IMR-90 (cell line): ENCODE results near the gene RBFOX1. TPM values are rescaled to one million over a fixed set of nuclear protein-coding genes. Genes with fewer than 3 reads are reported as not detected.

Source experiments
- ATAC-seq: fragments of 200-7000 bp; cut with Tn5 transposase; 2 replicates; pipeline ENCODE4 v1.9.1; 2020; ENCODE audit warnings: low read depth, mild to moderate bottlenecking, moderate library complexity
- BruUV-seq: library from RNA; stranded (reverse); fragments of 400-500 nt; replicated peaks from 2 replicates; lab custom pipeline; 2021; lab: Mats Ljungman, UMichigan
- CTCF ChIA-PET: fragments of 300-600 bp; formaldehyde crosslinking; extraction: SDS; loops from one replicate; lab custom pipeline; 2021; ENCODE audit warnings: antibody characterized with exemption; lab: Yijun Ruan, JAX
- POLR2A ChIA-PET: fragments of 300-600 bp; sonication (Branson Sonifier 250); formaldehyde crosslinking; loops from one replicate; lab custom pipeline; 2022; ENCODE audit warnings: antibody characterized with exemption; ENCODE audit not compliant: unreplicated experiment; lab: Charles Lee
- DNase-seq: peaks from one replicate; pipeline ENCODE4 v3.0.0; 2013
- H2AFZ ChIP-seq: replicated peaks from 2 replicates; pipeline ENCODE3; 2013; ENCODE audit warnings: low read length, mild to moderate bottlenecking; ENCODE audit not compliant: poor library complexity
- H2AK5ac ChIP-seq: 2 replicates; pipeline ENCODE4 v1.6.1; 2013; ENCODE audit warnings: low read depth, low read length, inconsistent platforms
- H2AK9ac ChIP-seq: replicated peaks from 2 replicates; pipeline ENCODE3; 2013; ENCODE audit warnings: mild to moderate bottlenecking, low read depth, low read length, moderate library complexity; ENCODE audit not compliant: poor library complexity
- H2BK120ac ChIP-seq: 2 replicates; pipeline ENCODE4 v1.6.1; 2013; ENCODE audit warnings: low read depth, low read length, inconsistent platforms
- H2BK15ac ChIP-seq: 3 replicates; pipeline ENCODE4 v1.6.1; 2013; ENCODE audit warnings: low read depth, low read length, inconsistent platforms
- H2BK20ac ChIP-seq: 2 replicates; pipeline ENCODE4 v1.6.1; 2013; ENCODE audit warnings: low read depth, mild to moderate bottlenecking, inconsistent platforms, low read length, moderate library complexity
- H2BK5ac ChIP-seq: 2 replicates; pipeline ENCODE4 v1.6.1; 2013; ENCODE audit warnings: mild to moderate bottlenecking, low read depth, low read length, inconsistent platforms; ENCODE audit not compliant: poor library complexity, severe bottlenecking
- H3K14ac ChIP-seq: replicated peaks from 2 replicates; pipeline ENCODE4 v1.6.1; 2013; ENCODE audit warnings: low read depth, low read length, inconsistent platforms
- H3K18ac ChIP-seq: 2 replicates; pipeline ENCODE4 v1.6.1; 2013; ENCODE audit warnings: low read depth, low read length, control low read depth
- H3K23ac ChIP-seq: 2 replicates; pipeline ENCODE4 v1.6.1; 2013; ENCODE audit warnings: low read depth, low read length, inconsistent platforms
- H3K27ac ChIP-seq: 2 replicates; pipeline ENCODE4 v1.5.1; 2013; ENCODE audit warnings: mild to moderate bottlenecking, control low read depth, low read length; ENCODE audit not compliant: insufficient read depth
- H3K27me3 ChIP-seq: 2 replicates; pipeline ENCODE4 v1.6.1; 2013; ENCODE audit warnings: low read length; ENCODE audit not compliant: control insufficient read depth, insufficient read depth
- H3K36me3 ChIP-seq: 2 replicates; pipeline ENCODE4 v1.6.1; 2013; ENCODE audit warnings: low read length, mixed read lengths; ENCODE audit not compliant: control insufficient read depth, insufficient read depth
- H3K4ac ChIP-seq: 2 replicates; pipeline ENCODE4 v1.6.1; 2013; ENCODE audit warnings: low read depth, low read length, inconsistent platforms
- H3K4me1 ChIP-seq: 2 replicates; pipeline ENCODE4 v1.6.1; 2013; ENCODE audit warnings: low read length, mixed read lengths; ENCODE audit not compliant: control insufficient read depth, insufficient read depth
- H3K4me2 ChIP-seq: 2 replicates; pipeline ENCODE4 v1.6.1; 2013; ENCODE audit warnings: low read depth, mild to moderate bottlenecking, control low read depth, low read length, moderate library complexity
- H3K4me3 ChIP-seq: 2 replicates; pipeline ENCODE4 v1.5.1; 2013; ENCODE audit warnings: low read depth, mild to moderate bottlenecking, control low read depth, low read length, moderate library complexity; ENCODE audit not compliant: insufficient read depth
- H3K56ac ChIP-seq: 2 replicates; pipeline ENCODE4 v1.6.1; 2013; ENCODE audit warnings: low read length, inconsistent platforms; ENCODE audit not compliant: insufficient read depth; ENCODE audit errors: extremely low read depth
- H3K79me1 ChIP-seq, 2 experiments: 2 replicates each; pipeline ENCODE4 v1.6.1; 2013; ENCODE audit warnings: low read length in 2 of 2, inconsistent platforms in 1 of 2, low read depth in 1 of 2
- H3K9ac ChIP-seq: 2 replicates; pipeline ENCODE4 v1.6.1; 2013; ENCODE audit warnings: low read depth, low read length, control low read depth
- H3K9me1 ChIP-seq: 2 replicates; pipeline ENCODE4 v1.6.1; 2013; ENCODE audit warnings: low read length, inconsistent platforms; ENCODE audit not compliant: insufficient read depth
- H3K9me3 ChIP-seq: 2 replicates; pipeline ENCODE4 v1.6.1; 2013; ENCODE audit warnings: low read length; ENCODE audit not compliant: control insufficient read depth, insufficient read depth
- H4K20me1 ChIP-seq: 2 replicates; pipeline ENCODE4 v1.6.1; 2013; ENCODE audit warnings: low read length, inconsistent platforms; ENCODE audit not compliant: insufficient read depth
- H4K5ac ChIP-seq: 2 replicates; pipeline ENCODE4 v1.6.1; 2013; ENCODE audit warnings: mild to moderate bottlenecking, low read depth, low read length, control low read depth
- H4K8ac ChIP-seq, 2 experiments: 2 replicates each; pipeline ENCODE4 v1.6.1; 2013; ENCODE audit warnings: low read depth in 2 of 2, low read length in 2 of 2, control low read depth in 1 of 2, inconsistent platforms in 1 of 2
- H4K91ac ChIP-seq: 2 replicates; pipeline ENCODE4 v1.6.1; 2013; ENCODE audit warnings: low read depth, low read length, inconsistent platforms; ENCODE audit not compliant: insufficient read depth
- BHLHE40 ChIP-seq: fragments of 150-350 bp; IDR thresholded peaks from 2 replicates; pipeline ENCODE4 v1.6.1; 2016; ENCODE audit warnings: mild to moderate bottlenecking, low read depth, low read length
- CEBPB ChIP-seq: IDR thresholded peaks from 2 replicates; pipeline ENCODE4 v1.6.1; 2012; ENCODE audit warnings: low read depth, low read length, improper control_type of control experiment
- CHD1 ChIP-seq: IDR thresholded peaks from 2 replicates; pipeline ENCODE4 v1.6.1; 2012; ENCODE audit warnings: low read depth, low read length, improper control_type of control experiment
- FOS ChIP-seq: fragments of 150-350 bp; IDR thresholded peaks from 2 replicates; pipeline ENCODE4 v1.6.1; 2016; ENCODE audit warnings: low read depth, low read length
- MAFK ChIP-seq: IDR thresholded peaks from 2 replicates; pipeline ENCODE4 v1.6.1; 2012; ENCODE audit warnings: low read depth, low read length, improper control_type of control experiment
- NFE2L2 ChIP-seq: fragments of 150-350 bp; IDR thresholded peaks from 2 replicates; pipeline ENCODE4 v1.6.1; 2016; ENCODE audit warnings: low read depth, mild to moderate bottlenecking, low read length
- POLR2A ChIP-seq: IDR thresholded peaks from 2 replicates; pipeline ENCODE4 v1.6.1; 2012; ENCODE audit warnings: mild to moderate bottlenecking, low read depth, low read length
- RAD21 ChIP-seq: IDR thresholded peaks from 2 replicates; pipeline ENCODE4 v1.6.1; 2012; ENCODE audit warnings: low read length, improper control_type of control experiment
- RCOR1 ChIP-seq: IDR thresholded peaks from 2 replicates; pipeline ENCODE4 v1.6.1; 2012; ENCODE audit warnings: mild to moderate bottlenecking, low read length, improper control_type of control experiment; ENCODE audit not compliant: insufficient replicate concordance
- SMC3 ChIP-seq: fragments of 150-350 bp; IDR thresholded peaks from 2 replicates; pipeline ENCODE4 v1.6.1; 2016; ENCODE audit warnings: low read depth, mild to moderate bottlenecking, antibody characterized with exemption, low read length, moderate library complexity
- USF2 ChIP-seq: fragments of 150-350 bp; IDR thresholded peaks from 2 replicates; pipeline ENCODE4 v1.6.1; 2017; ENCODE audit warnings: mild to moderate bottlenecking, antibody characterized with exemption, low read length, low read depth
- WGBS, 2 experiments: methylation state at CpG; one replicate each; pipeline versions ENCODE4 v1.1.5 to v1.1.7; 2013; ENCODE audit warnings: missing lambda C conversion rate in 2 of 2; ENCODE audit not compliant: insufficient read length in 1 of 2; ENCODE audit errors: extremely low coverage in 2 of 2; 5-methylcytosine and 5-hydroxymethylcytosine counted together
- dilution Hi-C: fragments of 300-500 bp; cut with HindIII; formaldehyde crosslinking; loops from one replicate; pipeline ENCODE4 v1.14.3; 2018; ENCODE audit warnings: low sequenced_read_pairs; ENCODE audit not compliant: unreplicated experiment
- in situ Hi-C: fragments of 300-500 bp; cut with MboI; formaldehyde crosslinking; loops from 3 replicates; pipeline ENCODE4 v1.14.3; 2019; ENCODE audit warnings: low sequenced_read_pairs, inconsistent platforms, mixed read lengths
- intact Hi-C: fragments of 100-400 bp; cut with micrococcal nuclease; formaldehyde crosslinking; loops from 2 replicates; pipeline ENCODE4 v1.10.0; 2022
- polyA plus RNA-seq, 3 experiments: library from polyadenylated mRNA; depleted of rRNA; stranded (reverse); fragments of >200 nt; gene quantifications; 2 replicates each; pipeline ENCODE4 v1.2.3, GENCODE V29; 2012; ENCODE audit warnings: low replicate concordance in 1 of 3
- total RNA-seq: library from RNA; depleted of rRNA; stranded (reverse); fragments of >200 nt; gene quantifications from 2 replicates; pipeline ENCODE4 v1.2.3, GENCODE V29; 2012

Gene RBFOX1
- total and polyA plus RNA-seq, 2 of the 4 experiments (the other 2 are of a cell fraction) = not detected

- TF ChIP-seq BHLHE40 = no peak
- no peak for TF ChIP-seq FOS
- no peak for TF ChIP-seq NFE2L2
- no peak for TF ChIP-seq RCOR1
- TF ChIP-seq SMC3 = no peak
- TF ChIP-seq MAFK = no peak
- TF ChIP-seq CHD1 = no peak
- TF ChIP-seq USF2 = no peak
- no peak for TF ChIP-seq CEBPB
- no peak for TF ChIP-seq RAD21
- no peak for TF ChIP-seq POLR2A
- Histone ChIP-seq H3K56ac (no peak overlapping the region), H3K27ac (no peak overlapping the region), H4K20me1 (no peaks in the 10 kb centered on the region), H4K8ac (no peak overlapping the region), H4K91ac (no peak overlapping the region), H3K14ac (no peak overlapping the region), H3K23ac (no peak overlapping the region), H4K5ac (no peak overlapping the region), H3K4me3 (no peak overlapping the region), H3K79me1 (no peaks in the 10 kb centered on the region), H3K36me3 (no peaks in the 10 kb centered on the region), H2BK120ac (no peak overlapping the region), H2BK20ac (no peak overlapping the region), H3K9me3 (peaks cover 16% of the 10 kb centered on the region), H3K9me1 (no peaks in the 10 kb centered on the region), H2AK9ac (no peak overlapping the region), H2AK5ac (no peak overlapping the region), H3K9ac (no peak overlapping the region), H3K4ac (no peak overlapping the region), H2AFZ (no peak overlapping the region), H3K4me2 (no peak overlapping the region), H2BK15ac (no peak overlapping the region), H3K18ac (no peak overlapping the region), H3K4me1 (no peaks in the 10 kb centered on the region), H2BK5ac (no peak overlapping the region), H3K27me3 (no peaks in the 10 kb centered on the region)
- in situ Hi-C loops (no loop called here), dilution Hi-C loops (no loop called here), intact Hi-C loops (no loop called here)
- POLR2A ChIA-PET = no interaction called here
- CTCF ChIA-PET = no interaction called here
- no peak for DNase-seq
- no peak for ATAC-seq
- no TSS peak for BruUV-seq
- WGBS, 2 experiments = no CpG with 5 or more reads among the region's 7 CpGs
These were observed 117.8 kb downstream of the RBFOX1 start for GRCh38 chr16:7450440-7450839.
